Fibroblast of pulmonary artery (primary cell): ENCODE data around the gene MEGF8.

ENCODE experiments used
- DNase-seq: peaks from one replicate; pipeline ENCODE4 v3.0.0-alpha.2; 2010; ENCODE audit warnings: low read depth
- H3K4me3 ChIP-seq: replicated peaks from 2 replicates; pipeline ENCODE4 v1.5.1; 2011; ENCODE audit warnings: low read depth, mild to moderate bottlenecking, control low read depth, low read length, moderate library complexity
- CTCF ChIP-seq: IDR thresholded peaks from 2 replicates; pipeline ENCODE4 v1.5.1; 2011; ENCODE audit warnings: mild to moderate bottlenecking, control low read depth, low read length, inconsistent platforms; ENCODE audit errors: missing control alignments

Gene MEGF8

GRCh38 chr19:42325308-42325895, at the start of gene MEGF8:
Gene MEGF8 (plus strand): TSS chr19:42325635. CDS start chr19:42326244, 609 bp downstream.
- H3K4me3 ChIP-seq, result peak within 1 kb of the TSS; percentile 88
- peak; percentile 99 for DNase-seq
- TF ChIP-seq CTCF, result peak; percentile 98

GRCh38 chr19:42276284-42276683, 49.2 kb upstream of the MEGF8 start:
- DNase-seq, result no peak
- no peak overlapping the region for H3K4me3 ChIP-seq
- TF ChIP-seq CTCF, result no peak

GRCh38 chr19:42276821-42277220, 48.6 kb upstream of the MEGF8 start:
- no peak for DNase-seq

GRCh38 chr19:42277821-42278451, 47.5 kb upstream of the MEGF8 start:
- DNase-seq, result peak; percentile 52
- no peak overlapping the region for H3K4me3 ChIP-seq

More at GRCh38 chr19:42276821-42277220, 48.6 kb upstream of the MEGF8 start:
- no peak overlapping the region for H3K4me3 ChIP-seq
- TF ChIP-seq CTCF, result no peak

GRCh38 chr19:42278452-42279154, 46.8 kb upstream of the MEGF8 start:
- TF ChIP-seq CTCF, result no peak
- H3K4me3 ChIP-seq, result no peak overlapping the region
- no peak for DNase-seq

More at GRCh38 chr19:42277821-42278451, 47.5 kb upstream of the MEGF8 start:
- TF ChIP-seq CTCF, result no peak

- DNase-seq, result no peak
- no peak for TF ChIP-seq CTCF
- peak overlapping the region; percentile 69 for H3K4me3 ChIP-seq
Measured at GRCh38 chr19:42279155-42279901, 46.1 kb upstream of the MEGF8 start.
